Measurements from ENCODE around the gene EFNA5. TPM values are rescaled to one million over a fixed set of nuclear protein-coding genes. Genes with fewer than 3 reads are reported as not detected.

EFNA5 gene
- total and polyA plus RNA-seq, 8 donors: 0.29 to 187 (median 3.1) TPM

GRCh38 chr5:107539726-107540330 lies 130.9 kb downstream of the EFNA5 start:
- Histone ChIP-seq H3K4me3 (no peak overlapping the region), H3K27ac (no peak overlapping the region), H3K36me3 (no peaks in the 10 kb centered on the region), H3K27me3 (no peaks in the 10 kb centered on the region), H3K9me3 (no peaks in the 10 kb centered on the region), H3K4me1 (peaks cover 10 to 64% (median 33%) of the 10 kb centered on the region in 4 donors)
- DNase-seq: no peak
- TF ChIP-seq CTCF (IDR thresholded peaks at IDR 0.05) (no peak), POLR2A (IDR thresholded peaks at IDR 0.05) (no peak), EP300 (IDR thresholded peaks at IDR 0.05) (no peak), POLR2AphosphoS5 (IDR thresholded peaks at IDR 0.05) (no peak)
- intact Hi-C loops (cut with DNase I; ENCODE audit: low total_unique reads): no loop called here
- WGBS, 5 donors: 89 to 96% (median 93%) methylated on average over 4 of the region's 4 CpGs

GRCh38 chr5:107538805-107539445 lies 131.8 kb downstream of the EFNA5 start:
- no peak for TF ChIP-seq CTCF (IDR thresholded peaks at IDR 0.05)
- TF ChIP-seq EP300 (IDR thresholded peaks at IDR 0.05): no peak
- no peak for TF ChIP-seq POLR2A (IDR thresholded peaks at IDR 0.05)
- no peak for TF ChIP-seq POLR2AphosphoS5 (IDR thresholded peaks at IDR 0.05)
- 77 to 86% (median 81%) methylated on average over 5 of the region's 5 CpGs for WGBS, 5 donors
- no peaks in the 10 kb centered on the region for H3K27me3 ChIP-seq
- no peak overlapping the region for H3K4me3 ChIP-seq
- no peaks in the 10 kb centered on the region for H3K9me3 ChIP-seq
- peaks cover 10 to 55% (median 29%) of the 10 kb centered on the region in 4 donors for H3K4me1 ChIP-seq
- no peak overlapping the region for H3K27ac ChIP-seq
- H3K36me3 ChIP-seq: no peaks in the 10 kb centered on the region
- intact Hi-C loops (cut with DNase I; ENCODE audit: low total_unique reads): no loop called here
- peak in 1 of 2 donors; percentile 44 for DNase-seq

GRCh38 chr5:107538331-107538730 lies 132.4 kb downstream of the EFNA5 start:
- intact Hi-C loops (cut with DNase I; ENCODE audit: low total_unique reads): no loop called here
- no peak overlapping the region for H3K4me3 ChIP-seq
- H3K9me3 ChIP-seq: no peaks in the 10 kb centered on the region
- H3K27me3 ChIP-seq: no peaks in the 10 kb centered on the region
- H3K36me3 ChIP-seq: no peaks in the 10 kb centered on the region
- no peak for DNase-seq
- peaks cover 7 to 49% (median 23%) of the 10 kb centered on the region in 4 donors for H3K4me1 ChIP-seq
- TF ChIP-seq POLR2A (IDR thresholded peaks at IDR 0.05) (no peak), CTCF (IDR thresholded peaks at IDR 0.05) (no peak), EP300 (IDR thresholded peaks at IDR 0.05) (no peak), POLR2AphosphoS5 (IDR thresholded peaks at IDR 0.05) (no peak)
- no peak overlapping the region for H3K27ac ChIP-seq

- 33 to 71% (median 57%) methylated on average over 1 of the region's 1 CpG for whole genome bisulfite sequencing, 5 donors
These were observed 134.9 kb downstream of the EFNA5 start for GRCh38 chr5:107535849-107536248.

More at GRCh38 chr5:107535849-107536248, 134.9 kb downstream of the EFNA5 start:
- intact Hi-C loops (cut with DNase I; ENCODE audit: low total_unique reads): no loop called here
- Histone ChIP-seq H3K4me1 (peaks cover 0 to 24% (median 5%) of the 10 kb centered on the region in 4 donors), H3K36me3 (no peaks in the 10 kb centered on the region), H3K27ac (no peak overlapping the region), H3K4me3 (no peak overlapping the region), H3K9me3 (no peaks in the 10 kb centered on the region), H3K27me3 (no peaks in the 10 kb centered on the region)
- DNase-seq: no peak
- TF ChIP-seq CTCF (IDR thresholded peaks at IDR 0.05): no peak
- no peak for TF ChIP-seq EP300 (IDR thresholded peaks at IDR 0.05)
- no peak for TF ChIP-seq POLR2A (IDR thresholded peaks at IDR 0.05)
- TF ChIP-seq POLR2AphosphoS5 (IDR thresholded peaks at IDR 0.05): no peak
